GM12873 (cell line): ENCODE results near the gene TMOD4.

Experiments
- TF ChIP-seq, protein P1 (sequence below): IDR thresholded peaks from 2 replicates; pipeline ENCODE4 v1.5.1; 2012; ENCODE audit warnings: low read depth, mild to moderate bottlenecking, moderate library complexity, low read length, control low read depth; ENCODE audit not compliant: insufficient read depth; ENCODE audit errors: missing control alignments

The TMOD4 gene

DNA sequence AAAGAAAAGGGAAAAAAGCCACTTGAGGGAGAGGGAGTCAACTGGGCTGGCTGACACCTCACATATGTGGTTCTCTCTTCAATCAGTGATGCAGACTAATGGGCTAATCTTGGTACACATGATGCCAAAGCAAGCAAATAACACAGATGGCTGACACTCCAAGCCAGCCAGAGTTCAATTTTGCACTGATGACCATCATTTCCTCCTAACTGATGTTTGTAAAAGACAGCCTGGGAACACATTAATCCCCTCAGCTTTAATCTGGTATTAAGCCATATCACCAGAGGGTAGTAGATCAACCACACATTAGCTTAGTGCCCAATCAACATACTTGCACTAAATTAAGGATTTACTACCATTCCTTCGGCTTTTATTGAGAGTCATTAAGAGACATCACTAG is 11.4 kb upstream of the TMOD4 start:
- TF ChIP-seq, protein P1, sequence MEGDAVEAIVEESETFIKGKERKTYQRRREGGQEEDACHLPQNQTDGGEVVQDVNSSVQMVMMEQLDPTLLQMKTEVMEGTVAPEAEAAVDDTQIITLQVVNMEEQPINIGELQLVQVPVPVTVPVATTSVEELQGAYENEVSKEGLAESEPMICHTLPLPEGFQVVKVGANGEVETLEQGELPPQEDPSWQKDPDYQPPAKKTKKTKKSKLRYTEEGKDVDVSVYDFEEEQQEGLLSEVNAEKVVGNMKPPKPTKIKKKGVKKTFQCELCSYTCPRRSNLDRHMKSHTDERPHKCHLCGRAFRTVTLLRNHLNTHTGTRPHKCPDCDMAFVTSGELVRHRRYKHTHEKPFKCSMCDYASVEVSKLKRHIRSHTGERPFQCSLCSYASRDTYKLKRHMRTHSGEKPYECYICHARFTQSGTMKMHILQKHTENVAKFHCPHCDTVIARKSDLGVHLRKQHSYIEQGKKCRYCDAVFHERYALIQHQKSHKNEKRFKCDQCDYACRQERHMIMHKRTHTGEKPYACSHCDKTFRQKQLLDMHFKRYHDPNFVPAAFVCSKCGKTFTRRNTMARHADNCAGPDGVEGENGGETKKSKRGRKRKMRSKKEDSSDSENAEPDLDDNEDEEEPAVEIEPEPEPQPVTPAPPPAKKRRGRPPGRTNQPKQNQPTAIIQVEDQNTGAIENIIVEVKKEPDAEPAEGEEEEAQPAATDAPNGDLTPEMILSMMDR = no peak

DNA sequence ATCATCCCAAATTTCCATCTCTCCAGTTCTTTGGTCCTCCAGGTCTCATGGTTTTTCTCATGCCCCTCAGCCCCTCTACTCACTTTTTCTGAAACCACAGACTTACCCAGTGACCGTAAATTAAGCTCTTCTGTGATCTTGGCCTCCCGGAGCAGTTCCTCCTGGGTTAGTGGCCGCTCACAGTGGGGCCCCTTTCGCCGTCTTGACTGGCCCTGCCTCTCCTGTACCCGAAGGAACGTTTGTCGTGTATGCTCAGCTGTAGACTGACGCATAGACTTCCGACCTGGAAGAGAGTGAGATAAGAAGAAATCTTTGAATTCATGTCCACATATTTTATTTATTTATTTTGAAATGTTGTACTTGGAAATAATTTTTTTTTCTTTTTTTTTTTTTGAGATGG is 8.4 kb upstream of the TMOD4 start:
- TF ChIP-seq, protein P1 = no peak

GRCh38 chr1:151176514-151177045 is 799 bp upstream of the TMOD4 start:
- TF ChIP-seq, protein P1 = no peak

DNA sequence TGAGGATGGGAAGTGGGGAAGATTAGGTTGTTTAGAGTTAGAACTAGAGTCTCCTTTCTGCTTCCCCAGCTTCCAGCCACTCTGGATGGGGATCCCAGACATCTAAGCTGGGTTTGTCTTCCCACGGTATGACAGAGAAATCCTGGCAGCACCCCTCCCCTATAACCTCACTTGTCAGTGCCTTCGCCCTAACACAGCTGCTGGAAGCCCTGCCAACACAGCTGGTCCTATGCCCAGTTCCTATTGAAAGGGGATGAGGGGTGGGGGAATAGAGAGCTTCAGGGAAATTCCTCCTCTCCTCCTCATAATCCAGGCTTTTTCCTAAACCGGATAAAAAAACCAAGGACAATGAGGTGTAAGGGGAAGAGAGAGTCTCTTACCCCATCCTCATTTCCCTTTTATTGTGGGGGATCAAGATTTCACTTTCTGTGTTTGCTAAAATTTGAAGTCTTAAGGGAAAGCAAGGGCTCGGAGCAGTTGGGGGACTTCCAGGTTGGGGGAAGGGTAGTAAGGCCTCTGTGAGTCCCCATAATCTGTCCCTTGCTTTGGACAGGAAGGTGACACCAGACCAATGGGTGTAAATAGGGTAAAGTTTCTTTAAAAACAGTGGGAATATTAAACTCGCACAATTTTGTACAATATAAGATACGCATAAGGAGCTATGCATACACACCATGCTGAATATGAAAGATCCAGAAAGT is 590 bp downstream of the TMOD4 start:
- TF ChIP-seq, protein P1 = no peak

DNA sequence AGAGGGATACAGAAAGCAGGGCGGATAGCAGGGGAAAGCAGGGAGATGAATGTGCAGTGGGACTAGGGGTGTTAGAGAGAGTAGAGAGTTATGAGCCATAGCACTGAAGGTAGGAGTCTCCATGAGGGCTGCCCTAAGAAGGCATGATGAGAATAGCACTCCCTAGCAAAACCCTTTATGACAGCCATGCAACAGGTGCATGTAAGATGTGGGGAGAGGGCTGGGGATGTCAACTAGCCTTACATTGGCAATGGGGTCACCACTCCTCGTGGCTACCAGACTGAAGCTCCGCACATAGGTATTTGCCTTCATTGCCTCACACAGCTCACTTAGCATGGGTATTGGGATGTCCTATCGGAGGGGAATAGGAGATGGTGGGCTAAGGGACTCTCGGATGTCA is 4.6 kb downstream of the TMOD4 start:
- TF ChIP-seq, protein P1 = no peak

DNA sequence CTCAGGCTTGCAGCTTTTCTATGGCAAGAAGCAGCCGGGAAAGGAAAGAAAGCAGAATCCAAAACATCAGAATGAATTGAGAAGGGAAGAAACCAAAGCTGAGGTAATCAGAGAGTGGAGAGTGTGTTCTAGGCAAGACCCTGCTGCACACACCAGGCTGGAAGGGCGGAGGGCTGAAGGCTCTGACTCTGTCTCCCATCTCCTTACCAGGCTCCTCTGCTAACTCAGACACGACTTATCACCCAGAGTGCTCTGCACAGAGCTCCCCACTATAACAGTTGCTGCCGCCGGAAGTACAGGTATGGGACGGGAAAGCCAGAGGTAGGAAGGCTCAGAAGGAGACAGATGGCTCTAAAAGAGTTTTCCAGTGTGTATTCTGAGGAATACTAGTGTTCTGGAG is 8.7 kb downstream of the TMOD4 start:
- TF ChIP-seq, protein P1 = no peak

- TF ChIP-seq, protein P1 = no peak
Observed at GRCh38 chr1:151166505-151166956, 9.2 kb downstream of the TMOD4 start.
